B cell (primary cell): ENCODE measurements around the gene GLCE. TPM values are rescaled to one million over a fixed set of nuclear protein-coding genes. Genes with fewer than 3 reads are reported as not detected.

Experiments used
- ATAC-seq: fragments of 200-7000 bp; cut with Tn5 transposase; one replicate; pipeline ENCODE4 v1.10.0; 2021; ENCODE audit warnings: low read depth, mild to moderate bottlenecking, moderate number of reproducible peaks, moderate library complexity
- CTCF ChIA-PET: fragments of 350-600 bp; sonication (Branson Sonifier 250); formaldehyde crosslinking; loops from one replicate; lab custom pipeline; 2021; ENCODE audit warnings: antibody characterized with exemption, inconsistent platforms; lab: Charles Lee
- POLR2A ChIA-PET: fragments of 350-600 bp; sonication (Branson Sonifier 250); formaldehyde crosslinking; loops from one replicate; lab custom pipeline; 2021; ENCODE audit warnings: antibody characterized with exemption; lab: Charles Lee
- DNase-seq: peaks from one replicate; pipeline ENCODE4 v3.0.0; 2013
- H2AFZ ChIP-seq: 2 replicates; pipeline ENCODE4 v1.6.1; 2012; ENCODE audit warnings: mild to moderate bottlenecking, low read depth, low read length; ENCODE audit not compliant: insufficient read depth, poor library complexity, severe bottlenecking
- H3K27ac ChIP-seq, 2 donors: 1 replicate in 1 of 2; 2 replicates in 1 of 2; pipeline ENCODE4 v1.5.1; 2012 to 2013; ENCODE audit warnings: low read length in 2 of 2, mild to moderate bottlenecking in 2 of 2, moderate library complexity in 1 of 2
- H3K27me3 ChIP-seq, 4 experiments: fragments of 200-600 bp in 1 of 4; sonication (generic) in 1 of 4; replicated peaks in 1 of 4; 1 replicate in 2 of 4; 2 replicates in 2 of 4; pipeline versions ENCODE4 v1.6.1 to v1.7.0; 2013 to 2016; ENCODE audit warnings: low read length in 3 of 4, mild to moderate bottlenecking in 2 of 4, mixed read lengths in 1 of 4, moderate library complexity in 1 of 4; ENCODE audit not compliant: insufficient read depth in 4 of 4, control insufficient read depth in 3 of 4; ENCODE audit errors: control extremely low read depth in 1 of 4
- H3K36me3 ChIP-seq, 2 experiments: replicated peaks in 1 of 2; 1 replicate in 1 of 2; 2 replicates in 1 of 2; pipeline versions ENCODE4 v1.6.1 to v1.7.1; 2013; ENCODE audit warnings: low read length in 1 of 2; ENCODE audit not compliant: insufficient read depth in 2 of 2, control insufficient read depth in 1 of 2; ENCODE audit errors: control extremely low read depth in 1 of 2, extremely low read depth in 1 of 2
- H3K4me1 ChIP-seq, 2 donors: fragments of 200-600 bp in 1 of 2; sonication (generic) in 1 of 2; 1 replicate in 1 of 2; 2 replicates in 1 of 2; pipeline versions ENCODE4 v1.5.1 to v1.6.1; 2013 to 2017; ENCODE audit warnings: low read length in 2 of 2; ENCODE audit not compliant: control insufficient read depth in 2 of 2, insufficient read depth in 2 of 2
- H3K4me2 ChIP-seq: replicated peaks from 2 replicates; pipeline ENCODE3; 2012; ENCODE audit warnings: mild to moderate bottlenecking, low read depth, low read length; ENCODE audit not compliant: poor library complexity, severe bottlenecking
- H3K4me3 ChIP-seq, 5 experiments: fragments of 200-600 bp in 1 of 5; sonication (generic) in 1 of 5; 1 replicate in 3 of 5; 2 replicates in 2 of 5; pipeline versions ENCODE4 v1.5.1 to v1.7.0; 2011 to 2016; ENCODE audit warnings: low read length in 4 of 5, mild to moderate bottlenecking in 4 of 5, low read depth in 2 of 5, control low read depth in 1 of 5, moderate library complexity in 1 of 5; ENCODE audit not compliant: insufficient read depth in 1 of 5; ENCODE audit errors: control extremely low read depth in 1 of 5, extremely low read depth in 1 of 5
- H3K79me2 ChIP-seq: fragments of 200-600 bp; sonication (generic); one replicate; pipeline ENCODE4 v1.6.0; 2016; ENCODE audit warnings: low read length; ENCODE audit not compliant: control insufficient read depth, insufficient read depth
- H3K9ac ChIP-seq: fragments of 200-600 bp; sonication (generic); 2 replicates; pipeline ENCODE4 v1.6.1; 2017; ENCODE audit warnings: mild to moderate bottlenecking, low read length, moderate library complexity
- H3K9me3 ChIP-seq, 3 donors: one replicate each; pipeline versions ENCODE4 v1.6.1 to v1.7.1; 2013; ENCODE audit warnings: low read length in 2 of 3; ENCODE audit not compliant: control insufficient read depth in 2 of 3, insufficient read depth in 1 of 3; ENCODE audit errors: control extremely low read depth in 1 of 3
- H4K20me1 ChIP-seq: 2 replicates; pipeline ENCODE4 v1.6.0; 2012; ENCODE audit warnings: mild to moderate bottlenecking, low read length; ENCODE audit not compliant: insufficient read depth, control insufficient read depth, poor library complexity, severe bottlenecking
- H3K27ac Mint-ChIP-seq: one replicate; pipeline ENCODE4 v1.8.0; 2021; ENCODE audit warnings: mixed read lengths
- H3K27me3 Mint-ChIP-seq: one replicate; pipeline ENCODE4 v1.8.0; 2021; ENCODE audit warnings: mixed read lengths
- H3K4me1 Mint-ChIP-seq: one replicate; pipeline ENCODE4 v1.8.0; 2021; ENCODE audit warnings: mixed read lengths
- H3K4me3 Mint-ChIP-seq: one replicate; pipeline ENCODE4 v1.8.0; 2021; ENCODE audit warnings: mixed read lengths
- H3K9me3 Mint-ChIP-seq: one replicate; pipeline ENCODE4 v1.8.0; 2022; ENCODE audit warnings: mixed read lengths; ENCODE audit not compliant: insufficient read depth
- EZH2 ChIP-seq: IDR thresholded peaks from 2 replicates; pipeline ENCODE4 v1.6.1; 2012; ENCODE audit warnings: borderline replicate concordance, low read depth, mild to moderate bottlenecking, moderate library complexity, low read length; ENCODE audit not compliant: insufficient read depth, poor library complexity, severe bottlenecking
- WGBS: methylation state at CpG from one replicate; pipeline ENCODE4 v1.1.5; 2013; ENCODE audit warnings: missing lambda C conversion rate; ENCODE audit not compliant: insufficient coverage; 5-methylcytosine and 5-hydroxymethylcytosine counted together
- intact Hi-C: fragments of 100-400 bp; cut with micrococcal nuclease; formaldehyde crosslinking; loops from one replicate; pipeline ENCODE4 v1.10.0; 2022
- polyA plus RNA-seq: library from polyadenylated mRNA; depleted of rRNA; stranded (reverse); fragments of >200 nt; gene quantifications from 2 replicates; pipeline ENCODE4 v1.2.3, GENCODE V29; 2012
- total RNA-seq, 2 donors: library from RNA; stranded (reverse); fragments of 120-200 nt in 1 of 2; gene quantifications; 1 replicate in 1 of 2; 2 replicates in 1 of 2; pipeline versions ENCODE4 v1.2.3 to v1.2.4, GENCODE V29; 2013 to 2022
- TF ChIP-seq, protein P1 (sequence below): fragments of 200-600 bp; IDR thresholded peaks from one replicate; pipeline ENCODE4 v1.8.0; 2022; ENCODE audit warnings: antibody characterized with exemption, mild to moderate bottlenecking

GLCE gene
- total and polyA plus RNA-seq, 2 donors (not counting 1 experiment from before 2014, with no cell fraction given) = 3.0 to 5.3 TPM

DNA sequence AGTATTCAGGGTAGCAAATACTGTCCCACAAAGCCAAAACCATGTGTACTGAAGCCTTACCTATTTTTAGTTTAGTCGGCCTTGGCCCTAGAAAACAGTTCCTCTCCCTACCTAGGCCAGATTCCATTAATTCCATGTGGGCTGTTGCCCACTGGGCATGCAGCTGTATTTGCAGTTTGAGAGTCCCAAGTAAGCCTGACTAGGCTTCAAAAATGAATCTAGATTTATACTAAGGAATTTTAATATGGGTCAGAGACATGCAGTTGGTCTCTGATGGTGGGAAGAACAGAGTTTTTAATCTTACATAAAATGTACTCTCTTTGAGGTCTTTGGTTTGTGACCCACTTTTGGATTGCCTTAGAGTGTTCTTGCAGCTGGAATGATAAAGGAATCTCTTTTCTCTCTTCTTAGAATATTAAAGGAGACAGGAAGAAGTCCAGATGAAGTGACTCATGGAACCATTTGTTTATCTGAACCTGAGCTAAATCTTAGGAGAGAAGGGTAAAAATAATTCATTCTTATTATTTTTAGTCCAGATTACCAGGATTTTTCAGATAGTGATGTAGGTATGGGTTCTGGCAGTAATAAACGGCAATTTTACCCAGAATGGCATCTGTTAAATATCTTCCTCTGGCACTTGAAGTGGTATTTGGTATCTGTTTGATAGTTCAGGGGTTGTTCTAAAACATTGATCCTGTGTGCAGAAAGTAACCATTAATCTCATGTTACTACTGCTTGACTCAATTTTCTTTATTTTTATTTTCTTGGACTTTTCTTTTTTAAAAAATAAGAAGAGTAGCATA, 33.8 kb downstream of the GLCE start:
- H3K27me3 ChIP-seq = no peaks in the 10 kb centered on the region
- TF ChIP-seq EZH2 = no peak
- TF ChIP-seq, protein P1, sequence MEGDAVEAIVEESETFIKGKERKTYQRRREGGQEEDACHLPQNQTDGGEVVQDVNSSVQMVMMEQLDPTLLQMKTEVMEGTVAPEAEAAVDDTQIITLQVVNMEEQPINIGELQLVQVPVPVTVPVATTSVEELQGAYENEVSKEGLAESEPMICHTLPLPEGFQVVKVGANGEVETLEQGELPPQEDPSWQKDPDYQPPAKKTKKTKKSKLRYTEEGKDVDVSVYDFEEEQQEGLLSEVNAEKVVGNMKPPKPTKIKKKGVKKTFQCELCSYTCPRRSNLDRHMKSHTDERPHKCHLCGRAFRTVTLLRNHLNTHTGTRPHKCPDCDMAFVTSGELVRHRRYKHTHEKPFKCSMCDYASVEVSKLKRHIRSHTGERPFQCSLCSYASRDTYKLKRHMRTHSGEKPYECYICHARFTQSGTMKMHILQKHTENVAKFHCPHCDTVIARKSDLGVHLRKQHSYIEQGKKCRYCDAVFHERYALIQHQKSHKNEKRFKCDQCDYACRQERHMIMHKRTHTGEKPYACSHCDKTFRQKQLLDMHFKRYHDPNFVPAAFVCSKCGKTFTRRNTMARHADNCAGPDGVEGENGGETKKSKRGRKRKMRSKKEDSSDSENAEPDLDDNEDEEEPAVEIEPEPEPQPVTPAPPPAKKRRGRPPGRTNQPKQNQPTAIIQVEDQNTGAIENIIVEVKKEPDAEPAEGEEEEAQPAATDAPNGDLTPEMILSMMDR = no peak
- Mint-ChIP-seq H3K4me3 (no peak overlapping the region), H3K9me3 (peaks cover 5% of the 10 kb centered on the region), H3K27ac (no peak overlapping the region), H3K27me3 (no peaks in the 10 kb centered on the region), H3K4me1 (no peaks in the 10 kb centered on the region)
- H3K9me3 ChIP-seq = peaks cover 0 to 2% (median 2%) of the 10 kb centered on the region in 3 donors
- intact Hi-C loops = no loop called here
- H3K27ac ChIP-seq = no peak overlapping the region
- POLR2A ChIA-PET = no interaction called here
- H3K9ac ChIP-seq = no peak overlapping the region
- H2AFZ ChIP-seq = no peak overlapping the region
- 100% methylated on average over 1 of the region's 2 CpGs for WGBS
- no peak for ATAC-seq
- H3K79me2 ChIP-seq = no peaks in the 10 kb centered on the region
- no peak for DNase-seq
- CTCF ChIA-PET = no interaction called here
- no peaks in the 10 kb centered on the region for H3K4me1 ChIP-seq
- no peaks in the 10 kb centered on the region for H4K20me1 ChIP-seq
- H3K4me3 ChIP-seq = no peak overlapping the region
- no peaks in the 10 kb centered on the region for H3K36me3 ChIP-seq
- no peak overlapping the region for H3K4me2 ChIP-seq

DNA sequence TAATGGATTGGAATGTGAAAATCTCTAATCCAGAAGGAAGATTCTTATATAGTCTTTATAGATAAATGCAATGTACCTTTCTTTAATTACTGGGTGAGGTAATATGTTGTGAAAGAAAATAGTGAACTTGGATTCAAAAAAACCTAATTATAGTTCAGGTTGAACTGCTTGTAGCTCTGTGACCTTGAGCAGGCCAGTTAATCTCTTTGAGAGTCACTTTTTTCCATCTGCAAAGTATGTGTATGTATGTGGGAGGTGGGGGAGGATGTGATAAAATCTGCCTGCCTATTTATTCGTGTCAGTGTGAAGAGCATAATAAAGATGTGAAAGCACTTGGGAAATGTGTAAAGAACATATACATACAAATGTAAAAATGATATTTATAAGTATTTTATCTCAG, 34.4 kb downstream of the GLCE start:
- peaks cover 0 to 2% (median 2%) of the 10 kb centered on the region in 3 donors for H3K9me3 ChIP-seq
- H3K79me2 ChIP-seq = no peaks in the 10 kb centered on the region
- no peak overlapping the region for H3K9ac ChIP-seq
- DNase-seq (no peak), ATAC-seq (no peak)
- no peaks in the 10 kb centered on the region for H4K20me1 ChIP-seq
- ChIA-PET POLR2A (no interaction called here), CTCF (no interaction called here)
- no peaks in the 10 kb centered on the region for H3K36me3 ChIP-seq
- H3K4me1 ChIP-seq = no peaks in the 10 kb centered on the region
- H3K4me1 Mint-ChIP-seq = no peaks in the 10 kb centered on the region
- H3K4me2 ChIP-seq = no peak overlapping the region
- H2AFZ ChIP-seq = no peak overlapping the region
- no peak overlapping the region for H3K27ac Mint-ChIP-seq
- no peak overlapping the region for H3K4me3 ChIP-seq
- TF ChIP-seq, protein P1 = no peak
- TF ChIP-seq EZH2 = no peak
- no peak overlapping the region for H3K4me3 Mint-ChIP-seq
- no peak overlapping the region for H3K27ac ChIP-seq
- H3K9me3 Mint-ChIP-seq = peaks cover 5% of the 10 kb centered on the region
- no peaks in the 10 kb centered on the region for H3K27me3 Mint-ChIP-seq
- H3K27me3 ChIP-seq = no peaks in the 10 kb centered on the region
- WGBS = no CpG with 5 or more reads among the region's 1 CpG
- intact Hi-C loops = no loop called here
